ENCODE results near the gene TACC2.

DNA sequence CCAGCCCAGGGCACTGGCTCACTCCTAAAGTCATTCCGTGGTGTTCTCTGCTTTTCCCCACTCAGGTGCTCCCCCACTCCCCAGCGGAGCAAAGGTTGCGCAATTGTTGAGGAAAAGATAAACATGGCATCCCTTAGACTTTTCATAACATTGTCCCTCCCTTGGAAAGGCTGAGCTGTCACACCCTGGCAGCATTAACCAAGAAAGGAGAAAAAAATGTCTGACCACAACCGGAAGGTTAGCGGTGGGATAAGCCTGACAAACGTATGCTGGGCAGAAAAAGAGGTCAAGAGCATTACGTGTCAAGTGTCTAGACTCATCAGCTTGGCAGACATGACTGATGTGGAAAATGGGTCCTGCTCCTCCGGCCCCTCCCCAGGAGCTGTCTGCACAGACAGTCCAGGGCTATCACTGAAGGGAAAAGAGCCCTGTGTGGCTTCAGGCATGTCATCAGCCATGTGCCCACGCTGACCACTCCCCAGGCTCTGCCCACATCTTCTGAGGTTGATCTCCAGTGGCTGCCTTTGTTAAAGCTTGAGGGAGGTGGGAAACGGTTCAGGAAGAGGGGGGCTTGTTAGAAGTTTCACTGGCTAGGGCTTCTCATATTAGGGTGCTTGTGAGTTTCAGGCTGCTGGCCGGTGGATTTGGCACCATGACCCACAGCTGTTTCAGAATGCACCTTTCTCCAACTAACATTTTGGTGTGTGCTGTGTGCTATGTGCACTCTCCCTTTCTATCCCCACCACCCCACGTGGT, 312.3 kb downstream of the TACC2 start:
- TF ChIP-seq, protein P1, sequence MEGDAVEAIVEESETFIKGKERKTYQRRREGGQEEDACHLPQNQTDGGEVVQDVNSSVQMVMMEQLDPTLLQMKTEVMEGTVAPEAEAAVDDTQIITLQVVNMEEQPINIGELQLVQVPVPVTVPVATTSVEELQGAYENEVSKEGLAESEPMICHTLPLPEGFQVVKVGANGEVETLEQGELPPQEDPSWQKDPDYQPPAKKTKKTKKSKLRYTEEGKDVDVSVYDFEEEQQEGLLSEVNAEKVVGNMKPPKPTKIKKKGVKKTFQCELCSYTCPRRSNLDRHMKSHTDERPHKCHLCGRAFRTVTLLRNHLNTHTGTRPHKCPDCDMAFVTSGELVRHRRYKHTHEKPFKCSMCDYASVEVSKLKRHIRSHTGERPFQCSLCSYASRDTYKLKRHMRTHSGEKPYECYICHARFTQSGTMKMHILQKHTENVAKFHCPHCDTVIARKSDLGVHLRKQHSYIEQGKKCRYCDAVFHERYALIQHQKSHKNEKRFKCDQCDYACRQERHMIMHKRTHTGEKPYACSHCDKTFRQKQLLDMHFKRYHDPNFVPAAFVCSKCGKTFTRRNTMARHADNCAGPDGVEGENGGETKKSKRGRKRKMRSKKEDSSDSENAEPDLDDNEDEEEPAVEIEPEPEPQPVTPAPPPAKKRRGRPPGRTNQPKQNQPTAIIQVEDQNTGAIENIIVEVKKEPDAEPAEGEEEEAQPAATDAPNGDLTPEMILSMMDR (IDR thresholded peaks at IDR 0.05): no peak
- no peak for TF ChIP-seq POLR2A (IDR thresholded peaks at IDR 0.05)

Data from lower leg skin (tissue), 3 donors.